GM12878 (cell line): ENCODE results near the gene SLC25A41. TPM values are rescaled to one million over a fixed set of nuclear protein-coding genes. Genes with fewer than 3 reads are reported as not detected.

Experiments used
- BHLHE40 ChIP-seq, 2 experiments: fragments of 450-650 bp in 1 of 2; IDR thresholded peaks; 2 replicates each; pipeline ENCODE4 v1.6.1; 2011 to 2017; ENCODE audit warnings: low read depth in 2 of 2, borderline replicate concordance in 1 of 2, improper control_type of control experiment in 1 of 2, low read length in 1 of 2, mild to moderate bottlenecking in 1 of 2
- CBX3 ChIP-seq: fragments of 200-600 bp; sonication (generic); IDR thresholded peaks from 2 replicates; pipeline ENCODE4 v1.6.1; 2016; ENCODE audit warnings: low read depth, borderline replicate concordance
- CBX5 ChIP-seq: sonication (generic); IDR thresholded peaks from 2 replicates; pipeline ENCODE4 v1.6.1; 2016; ENCODE audit warnings: low read depth, moderate library complexity, mild to moderate bottlenecking, inconsistent platforms
- HCFC1 ChIP-seq: fragments of 150-350 bp; IDR thresholded peaks from 2 replicates; pipeline ENCODE4 v1.6.1; 2014; ENCODE audit warnings: low read length
- HDAC6 ChIP-seq: fragments of 200-600 bp; sonication (generic); IDR thresholded peaks from one replicate; pipeline ENCODE4 v1.8.0; 2017; ENCODE audit warnings: antibody characterized with exemption; ENCODE audit not compliant: unreplicated experiment
- IKZF2 ChIP-seq, 2 experiments: fragments of 450-650 bp; IDR thresholded peaks; 2 replicates each; pipeline ENCODE4 v1.6.1; 2017; ENCODE audit warnings: mild to moderate bottlenecking in 2 of 2, moderate library complexity in 2 of 2
- IRF4 ChIP-seq: IDR thresholded peaks from 2 replicates; pipeline ENCODE4 v1.6.1; 2011; ENCODE audit warnings: low read depth, low read length
- KDM1A ChIP-seq: fragments of 200-600 bp; sonication (generic); IDR thresholded peaks from 2 replicates; pipeline ENCODE4 v1.6.1; 2016; ENCODE audit warnings: borderline replicate concordance
- MAX ChIP-seq: IDR thresholded peaks from 2 replicates; pipeline ENCODE4 v1.6.1; 2012; ENCODE audit warnings: low read depth, low read length, improper control_type of control experiment
- MEF2B ChIP-seq: fragments of 450-650 bp; IDR thresholded peaks from 2 replicates; pipeline ENCODE4 v1.6.1; 2018; ENCODE audit warnings: mild to moderate bottlenecking, moderate library complexity; ENCODE audit not compliant: partially characterized antibody, poor library complexity, severe bottlenecking
- MLLT1 ChIP-seq: fragments of 450-650 bp; IDR thresholded peaks from 2 replicates; pipeline ENCODE4 v1.6.1; 2016; ENCODE audit warnings: mild to moderate bottlenecking
- MTA3 ChIP-seq: IDR thresholded peaks from 2 replicates; pipeline ENCODE4 v1.6.1; 2012; ENCODE audit warnings: low read length, inconsistent platforms, borderline replicate concordance
- MXI1 ChIP-seq: fragments of 150-350 bp; IDR thresholded peaks from 2 replicates; pipeline ENCODE4 v1.6.1; 2011; ENCODE audit warnings: low read depth, mild to moderate bottlenecking, inconsistent platforms, low read length, improper control_type of control experiment
- NFYB ChIP-seq: IDR thresholded peaks from 2 replicates; pipeline ENCODE4 v1.6.1; 2011; ENCODE audit warnings: low read depth, mild to moderate bottlenecking, low read length, improper control_type of control experiment, moderate library complexity; ENCODE audit not compliant: insufficient read depth
- POU2F2 ChIP-seq: IDR thresholded peaks from 3 replicates; pipeline ENCODE4 v1.6.1; 2011; ENCODE audit warnings: low read depth, mild to moderate bottlenecking, low read length, borderline replicate concordance
- RUNX3 ChIP-seq: IDR thresholded peaks from 2 replicates; pipeline ENCODE4 v1.6.1; 2012; ENCODE audit warnings: low read length, inconsistent platforms
- TBL1XR1 ChIP-seq: IDR thresholded peaks from 2 replicates; pipeline ENCODE4 v1.6.1; 2012; ENCODE audit warnings: low read depth, low read length, improper control_type of control experiment
- TCF7 ChIP-seq: IDR thresholded peaks from 2 replicates; pipeline ENCODE4 v1.6.1; 2014; ENCODE audit warnings: antibody characterized with exemption, borderline replicate concordance
- USF1 ChIP-seq: IDR thresholded peaks from 2 replicates; pipeline ENCODE4 v1.6.1; 2011; ENCODE audit warnings: borderline replicate concordance, low read depth, mild to moderate bottlenecking, moderate library complexity, mixed read lengths, low read length; ENCODE audit not compliant: insufficient read depth; ENCODE audit errors: extremely low read length
- USF2 ChIP-seq: IDR thresholded peaks from 2 replicates; pipeline ENCODE4 v1.6.1; 2011; ENCODE audit warnings: low read depth, low read length, improper control_type of control experiment, borderline replicate concordance
- ZBTB40 ChIP-seq: fragments of 450-650 bp; IDR thresholded peaks from 2 replicates; pipeline ENCODE4 v1.6.1; 2016; ENCODE audit warnings: mild to moderate bottlenecking, moderate library complexity, borderline replicate concordance
- ZNF217 ChIP-seq: fragments of 450-650 bp; IDR thresholded peaks from 2 replicates; pipeline ENCODE4 v1.6.1; 2017; ENCODE audit warnings: antibody characterized with exemption, mild to moderate bottlenecking
- polyA plus RNA-seq, 11 experiments: library from polyadenylated mRNA; depleted of rRNA in 4 of 11; unstranded in 6 of 11; stranded (reverse) in 5 of 11; fragments of >200 nt; fragmentation: Nextera tagmentation in 4 of 11; fragmentation: Illumina TruSeq in 1 of 11; extraction: Ambion mirVana in 4 of 11; extraction: Trizol in 1 of 11; gene quantifications; 1 replicate in 1 of 11; 2 replicates in 10 of 11; pipeline versions ENCODE4 v1.2.1 to v1.2.3, GENCODE V29; 2011 to 2016; ENCODE audit warnings: inconsistent platforms in 2 of 11, missing spikeins in 2 of 11, low read depth in 1 of 11
- total RNA-seq, 4 experiments: library from RNA; depleted of rRNA in 3 of 4; stranded (reverse); fragments of >200 nt in 3 of 4; fragmentation: Illumina TruSeq in 1 of 4; extraction: Trizol in 1 of 4; gene quantifications; 2 replicates each; pipeline versions ENCODE4 v1.2.1 to v1.2.3, GENCODE V29; 2013 to 2021

SLC25A41 gene
- total and polyA plus RNA-seq, 10 of the 15 experiments (the other 5 are each of a cell fraction or from before 2014, with no cell fraction given): 0.23 to 1.2 (median 0.43) TPM; not detected in 2

GRCh38 chr19:6393074-6393982, 40.2 kb downstream of the SLC25A41 start, which contains the start of gene GTF2F1 (continued):
- TF ChIP-seq BHLHE40 (IDR thresholded peaks at IDR 0.05; ENCODE audit: borderline replicate concordance in 1 of 2, low read depth in 2 of 2, low read length in 1 of 2) (peak in 1 of 2 experiments; percentile 16; a peak in 2 of 4 replicates), MLLT1 (0 out of 2 replicates have a peak, but pooled peaks have one; percentile 27), POU2F2 (no peak), IRF4 (peak; percentile 46), HDAC6 (no peak), MEF2B (peak; percentile 80), TBL1XR1 (no peak), KDM1A (no peak), NFYB (no peak), MTA3 (no peak), RUNX3 (peak; percentile 76), USF1 (no peak), ZNF217 (no peak), CBX5 (no peak), ZBTB40 (peak; percentile 93), CBX3 (no peak), MXI1 (peak; percentile 88), TCF7 (no peak), IKZF2 (IDR thresholded peaks at IDR 0.05) (peak; percentile 26 to 38; a peak in 3 of 4 replicates), USF2 (no peak), MAX (peak; percentile 16; the same call in 1 of the 2 replicates), HCFC1 (peak; percentile 50)
